A549 (cell line): ENCODE data around the gene KRT33B. TPM values are rescaled to one million over a fixed set of nuclear protein-coding genes. Genes with fewer than 3 reads are reported as not detected.

Experiments used
- ATAC-seq, 2 experiments: fragments of 200-7000 bp in 1 of 2; fragments of >200 bp in 1 of 2; cut with Nextera tagmentation in 1 of 2; cut with Tn5 transposase in 1 of 2; 3 replicates each; pipeline versions ENCODE4 v1.8.0 to v1.9.1; 2018 to 2020; ENCODE audit warnings: mild to moderate bottlenecking in 1 of 2, moderate library complexity in 1 of 2
- CTCF ChIA-PET: fragments of 300-600 bp; sonication (Branson Sonifier 250); formaldehyde crosslinking; extraction: SDS; loops from one replicate; lab custom pipeline; 2021; ENCODE audit warnings: antibody characterized with exemption, inconsistent platforms; lab: Yijun Ruan, JAX
- POLR2A ChIA-PET: fragments of 350-600 bp; formaldehyde crosslinking; extraction: SDS; loops from one replicate; lab custom pipeline; 2021; ENCODE audit warnings: antibody characterized with exemption, inconsistent platforms; lab: Yijun Ruan, JAX
- DNase-seq, 2 experiments: peaks; one replicate each; pipeline versions ENCODE4 v3.0.0 to v3.0.0-alpha.2; 2011 to 2016; ENCODE audit warnings: low read depth in 1 of 2, low spot score in 1 of 2
- FAIRE-seq: peaks from 2 replicates; lab custom pipeline; 2011; peaks lifted over from hg19 to GRCh38; lab: Jason Lieb, UNC
- H3K27ac ChIP-seq, 2 experiments: fragments of >200 bp; sonication (Bioruptor Twin); formaldehyde crosslinking; 3 replicates each; pipeline ENCODE4 v1.5.1; 2016 to 2017
- H3K4me1 ChIP-seq: fragments of >200 bp; sonication (Bioruptor Twin); formaldehyde crosslinking; 3 replicates; pipeline ENCODE4 v1.6.1; 2016
- H3K4me2 ChIP-seq: fragments of >200 bp; sonication (Bioruptor Twin); formaldehyde crosslinking; 3 replicates; pipeline ENCODE4 v1.6.1; 2016
- H3K4me3 ChIP-seq: fragments of >200 bp; sonication (Bioruptor Twin); formaldehyde crosslinking; 3 replicates; pipeline ENCODE4 v1.5.1; 2016
- H3K9me3 ChIP-seq: fragments of >200 bp; sonication (Bioruptor Twin); formaldehyde crosslinking; 3 replicates; pipeline ENCODE4 v1.6.1; 2016
- BHLHE40 ChIP-seq: IDR thresholded peaks from 2 replicates; pipeline ENCODE4 v1.6.1; 2012; ENCODE audit warnings: low read depth, low read length, inconsistent platforms
- CBX2 ChIP-seq: fragments of 200-600 bp; sonication (generic); IDR thresholded peaks from 2 replicates; pipeline ENCODE4 v1.6.1; 2016; ENCODE audit warnings: low read depth, mild to moderate bottlenecking, borderline replicate concordance
- CHD2 ChIP-seq: fragments of 150-350 bp; IDR thresholded peaks from 2 replicates; pipeline ENCODE4 v1.6.1; 2014; ENCODE audit warnings: low read length; ENCODE audit not compliant: partially characterized antibody
- EP300 ChIP-seq, 2 experiments: fragments of >200 bp; sonication (Bioruptor Twin); formaldehyde crosslinking; IDR thresholded peaks; 2 replicates in 1 of 2; 3 replicates in 1 of 2; pipeline ENCODE4 v1.6.1; 2016 to 2017
- FOXS1 ChIP-seq: fragments of 250-450 bp; sonication (Bioruptor Pico); IDR thresholded peaks from 2 replicates; pipeline ENCODE4 v1.5.0; 2020; ENCODE audit warnings: mild to moderate bottlenecking, moderate library complexity
- GATA3 ChIP-seq: IDR thresholded peaks from 2 replicates; pipeline ENCODE4 v1.6.1; 2012; ENCODE audit warnings: borderline replicate concordance
- HDAC2 ChIP-seq: fragments of 200-600 bp; sonication (generic); IDR thresholded peaks from 2 replicates; pipeline ENCODE4 v1.6.1; 2016
- HOXB5 ChIP-seq: fragments of 250-450 bp; sonication (Bioruptor Pico); IDR thresholded peaks from 2 replicates; pipeline ENCODE4 v1.5.0; 2020; ENCODE audit warnings: mild to moderate bottlenecking, moderate library complexity
- KDM1A ChIP-seq: fragments of 200-600 bp; sonication (generic); IDR thresholded peaks from 2 replicates; pipeline ENCODE4 v1.6.1; 2016; ENCODE audit warnings: low read depth, mild to moderate bottlenecking
- NPAS2 ChIP-seq: fragments of 250-450 bp; sonication (Bioruptor Pico); IDR thresholded peaks from 2 replicates; pipeline ENCODE4 v1.8.0; 2022; ENCODE audit warnings: mild to moderate bottlenecking, moderate library complexity, borderline replicate concordance
- NR3C1 ChIP-seq: fragments of >200 bp; sonication (Bioruptor Twin); formaldehyde crosslinking; IDR thresholded peaks from 3 replicates; pipeline ENCODE4 v1.6.1; 2017
- PHF8 ChIP-seq: fragments of 200-600 bp; sonication (generic); IDR thresholded peaks from 2 replicates; pipeline ENCODE4 v1.6.1; 2016; ENCODE audit warnings: low read depth, mild to moderate bottlenecking, antibody characterized with exemption, moderate library complexity, borderline replicate concordance
- POLR2A ChIP-seq: IDR thresholded peaks from 2 replicates; pipeline ENCODE4 v1.6.1; 2012; ENCODE audit warnings: mild to moderate bottlenecking, low read length
- RARB ChIP-seq: fragments of 250-450 bp; sonication (Bioruptor Pico); IDR thresholded peaks from 2 replicates; pipeline ENCODE4 v1.8.0; 2021; ENCODE audit warnings: mild to moderate bottlenecking, moderate library complexity
- RCOR1 ChIP-seq: fragments of 150-350 bp; IDR thresholded peaks from 2 replicates; pipeline ENCODE4 v1.6.1; 2014; ENCODE audit warnings: antibody characterized with exemption, low read length, low read depth
- RFX5 ChIP-seq: fragments of 450-650 bp; IDR thresholded peaks from 2 replicates; pipeline ENCODE4 v1.7.1; 2014; ENCODE audit warnings: antibody characterized with exemption, mild to moderate bottlenecking, moderate library complexity
- SMC3 ChIP-seq: fragments of >200 bp; sonication (Bioruptor Twin); formaldehyde crosslinking; IDR thresholded peaks from 3 replicates; pipeline ENCODE4 v1.6.1; 2018; ENCODE audit warnings: inconsistent platforms
- SREBF2 ChIP-seq: fragments of 450-650 bp; IDR thresholded peaks from 2 replicates; pipeline ENCODE4 v1.6.1; 2014; ENCODE audit warnings: mild to moderate bottlenecking, moderate library complexity
- ZC3H11A ChIP-seq: fragments of 450-650 bp; IDR thresholded peaks from 2 replicates; pipeline ENCODE4 v1.6.1; 2014; ENCODE audit warnings: antibody characterized with exemption, mild to moderate bottlenecking
- ZFP36 ChIP-seq: fragments of 450-650 bp; IDR thresholded peaks from 2 replicates; pipeline ENCODE4 v1.6.1; 2014; ENCODE audit warnings: borderline replicate concordance; ENCODE audit not compliant: partially characterized antibody
- ZNF302 ChIP-seq: fragments of 250-450 bp; sonication (Bioruptor Pico); IDR thresholded peaks from 2 replicates; pipeline ENCODE4 v1.9.0; 2021; ENCODE audit warnings: inconsistent platforms, mild to moderate bottlenecking, moderate library complexity
- WGBS: methylation state at CpG from one replicate; pipeline ENCODE4 v1.1.6; 2017; ENCODE audit errors: missing lambda C conversion rate; 5-methylcytosine and 5-hydroxymethylcytosine counted together
- polyA plus RNA-seq, 4 experiments: library from polyadenylated mRNA; depleted of rRNA in 3 of 4; stranded (reverse); fragments of >200 nt; fragmentation: RNase III in 1 of 4; extraction: RNeasy Plus Mini Kit Qiagen cat#74134 plus additional on column Dnase treatment in 1 of 4; gene quantifications; 2 replicates in 3 of 4; 3 replicates in 1 of 4; pipeline ENCODE4 v1.2.3, GENCODE V29; 2011 to 2017
- TF ChIP-seq, protein P1 (sequence below): fragments of 150-350 bp; IDR thresholded peaks from 2 replicates; pipeline ENCODE4 v1.6.1; 2014; ENCODE audit warnings: low read depth, mild to moderate bottlenecking, low read length
- TF ChIP-seq, protein P2 (sequence below): fragments of 250-450 bp; sonication (Bioruptor Pico); IDR thresholded peaks from 2 replicates; pipeline ENCODE4 v1.5.0; 2021; ENCODE audit warnings: mild to moderate bottlenecking, moderate library complexity, borderline replicate concordance
- TF ChIP-seq, protein P3 (sequence below): fragments of 450-650 bp; IDR thresholded peaks from 2 replicates; pipeline ENCODE4 v1.6.1; 2014; ENCODE audit warnings: antibody characterized with exemption

KRT33B gene
- polyA plus RNA-seq, 2 of the 4 experiments (the other 2 are of a cell fraction): 0.05 TPM; not detected in 1

GRCh38 chr17:41413353-41413957, 43.8 kb upstream of the KRT33B start:
- CTCF ChIA-PET: interaction anchor here (1.5 to 2.1 kb wide), 3 partner anchors 9 to 166 kb away, joined by 3 to 11 read pairs (median 4); partner anchors contain the start of gene KRT33A
- WGBS: 57% methylated on average over 5 of the region's 5 CpGs

GRCh38 chr17:41411072-41411840, 41.6 kb upstream of the KRT33B start:
- Histone ChIP-seq H3K4me1 (no peaks in the 10 kb centered on the region), H3K9me3 (no peaks in the 10 kb centered on the region), H3K4me3 (no peak overlapping the region), H3K4me2 (no peak overlapping the region), H3K27ac (no peak overlapping the region)
- no peak for FAIRE-seq
- CTCF ChIA-PET: interaction anchor here (1.3 to 2.6 kb wide), 2 partner anchors 89 to 138 kb away, joined by 6 to 11 read pairs; no protein-coding TSS in a partner anchor
- no peak for DNase-seq
- POLR2A ChIA-PET: no interaction called here
- TF ChIP-seq BHLHE40: no peak
- no peak for TF ChIP-seq CHD2
- no peak for TF ChIP-seq RCOR1
- ATAC-seq: no peak
- 82% methylated on average over 20 of the region's 20 CpGs for WGBS

More at GRCh38 chr17:41413353-41413957, 43.8 kb upstream of the KRT33B start:
- Histone ChIP-seq H3K4me1 (no peaks in the 10 kb centered on the region), H3K27ac (no peak overlapping the region), H3K4me2 (no peak overlapping the region), H3K9me3 (no peaks in the 10 kb centered on the region), H3K4me3 (no peak overlapping the region)
- DNase-seq: no peak
- POLR2A ChIA-PET: no interaction called here
- no peak for ATAC-seq
- TF ChIP-seq CBX2 (no peak), HOXB5 (CRISPR knock-in tag) (no peak), ZNF302 (CRISPR knock-in tag) (no peak), CHD2 (no peak), RCOR1 (no peak), FOXS1 (CRISPR knock-in tag) (no peak), RFX5 (no peak), ZC3H11A (no peak), HDAC2 (no peak), GATA3 (no peak), POLR2A (no peak), EP300 (IDR thresholded peaks at IDR 0.05) (no peak), RARB (CRISPR knock-in tag) (no peak), SREBF2 (no peak), NR3C1 (no peak)
- TF ChIP-seq, protein P1, sequence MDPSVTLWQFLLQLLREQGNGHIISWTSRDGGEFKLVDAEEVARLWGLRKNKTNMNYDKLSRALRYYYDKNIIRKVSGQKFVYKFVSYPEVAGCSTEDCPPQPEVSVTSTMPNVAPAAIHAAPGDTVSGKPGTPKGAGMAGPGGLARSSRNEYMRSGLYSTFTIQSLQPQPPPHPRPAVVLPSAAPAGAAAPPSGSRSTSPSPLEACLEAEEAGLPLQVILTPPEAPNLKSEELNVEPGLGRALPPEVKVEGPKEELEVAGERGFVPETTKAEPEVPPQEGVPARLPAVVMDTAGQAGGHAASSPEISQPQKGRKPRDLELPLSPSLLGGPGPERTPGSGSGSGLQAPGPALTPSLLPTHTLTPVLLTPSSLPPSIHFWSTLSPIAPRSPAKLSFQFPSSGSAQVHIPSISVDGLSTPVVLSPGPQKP: no peak
- peak; percentile 68 for FAIRE-seq

GRCh38 chr17:41407226-41407625, 37.6 kb upstream of the KRT33B start:
- POLR2A ChIA-PET: no interaction called here
- FAIRE-seq (no peak), DNase-seq (no peak), ATAC-seq (no peak)
- WGBS: 90% methylated on average over 10 of the region's 10 CpGs
- Histone ChIP-seq H3K4me3 (no peak overlapping the region), H3K27ac (no peak overlapping the region), H3K4me2 (no peak overlapping the region)
- CTCF ChIA-PET: interaction anchor here (1.5 to 6.9 kb wide), 4 partner anchors 11 to 497 kb away, joined by 4 to 60 read pairs (median 28); no protein-coding TSS in a partner anchor
- TF ChIP-seq PHF8 (no peak), GATA3 (no peak), ZFP36 (no peak), EP300 (IDR thresholded peaks at IDR 0.05) (no peak), NR3C1 (no peak), KDM1A (no peak), NPAS2 (CRISPR knock-in tag) (no peak), BHLHE40 (no peak), SMC3 (no peak)
- TF ChIP-seq, protein P2, sequence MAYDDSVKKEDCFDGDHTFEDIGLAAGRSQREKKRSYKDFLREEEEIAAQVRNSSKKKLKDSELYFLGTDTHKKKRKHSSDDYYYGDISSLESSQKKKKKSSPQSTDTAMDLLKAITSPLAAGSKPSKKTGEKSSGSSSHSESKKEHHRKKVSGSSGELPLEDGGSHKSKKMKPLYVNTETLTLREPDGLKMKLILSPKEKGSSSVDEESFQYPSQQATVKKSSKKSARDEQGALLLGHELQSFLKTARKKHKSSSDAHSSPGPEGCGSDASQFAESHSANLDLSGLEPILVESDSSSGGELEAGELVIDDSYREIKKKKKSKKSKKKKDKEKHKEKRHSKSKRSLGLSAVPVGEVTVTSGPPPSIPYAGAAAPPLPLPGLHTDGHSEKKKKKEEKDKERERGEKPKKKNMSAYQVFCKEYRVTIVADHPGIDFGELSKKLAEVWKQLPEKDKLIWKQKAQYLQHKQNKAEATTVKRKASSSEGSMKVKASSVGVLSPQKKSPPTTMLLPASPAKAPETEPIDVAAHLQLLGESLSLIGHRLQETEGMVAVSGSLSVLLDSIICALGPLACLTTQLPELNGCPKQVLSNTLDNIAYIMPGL (CRISPR knock-in tag): no peak
- TF ChIP-seq, protein P3, sequence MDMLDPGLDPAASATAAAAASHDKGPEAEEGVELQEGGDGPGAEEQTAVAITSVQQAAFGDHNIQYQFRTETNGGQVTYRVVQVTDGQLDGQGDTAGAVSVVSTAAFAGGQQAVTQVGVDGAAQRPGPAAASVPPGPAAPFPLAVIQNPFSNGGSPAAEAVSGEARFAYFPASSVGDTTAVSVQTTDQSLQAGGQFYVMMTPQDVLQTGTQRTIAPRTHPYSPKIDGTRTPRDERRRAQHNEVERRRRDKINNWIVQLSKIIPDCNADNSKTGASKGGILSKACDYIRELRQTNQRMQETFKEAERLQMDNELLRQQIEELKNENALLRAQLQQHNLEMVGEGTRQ: no peak
- TF ChIP-seq, all 56 proteins: peak for 0
- Histone ChIP-seq H3K9me3 (no peaks in the 10 kb centered on the region), H3K4me1 (peaks cover 18% of the 10 kb centered on the region)
